ENCODE data around the gene FAM227A.
A peak's percentile ranks its signal among the peaks of the same experiment; 100 is the strongest.

FAM227A gene
- 1.0 to 1.2 reads per million in 2 donors for total RNA-seq

DNA sequence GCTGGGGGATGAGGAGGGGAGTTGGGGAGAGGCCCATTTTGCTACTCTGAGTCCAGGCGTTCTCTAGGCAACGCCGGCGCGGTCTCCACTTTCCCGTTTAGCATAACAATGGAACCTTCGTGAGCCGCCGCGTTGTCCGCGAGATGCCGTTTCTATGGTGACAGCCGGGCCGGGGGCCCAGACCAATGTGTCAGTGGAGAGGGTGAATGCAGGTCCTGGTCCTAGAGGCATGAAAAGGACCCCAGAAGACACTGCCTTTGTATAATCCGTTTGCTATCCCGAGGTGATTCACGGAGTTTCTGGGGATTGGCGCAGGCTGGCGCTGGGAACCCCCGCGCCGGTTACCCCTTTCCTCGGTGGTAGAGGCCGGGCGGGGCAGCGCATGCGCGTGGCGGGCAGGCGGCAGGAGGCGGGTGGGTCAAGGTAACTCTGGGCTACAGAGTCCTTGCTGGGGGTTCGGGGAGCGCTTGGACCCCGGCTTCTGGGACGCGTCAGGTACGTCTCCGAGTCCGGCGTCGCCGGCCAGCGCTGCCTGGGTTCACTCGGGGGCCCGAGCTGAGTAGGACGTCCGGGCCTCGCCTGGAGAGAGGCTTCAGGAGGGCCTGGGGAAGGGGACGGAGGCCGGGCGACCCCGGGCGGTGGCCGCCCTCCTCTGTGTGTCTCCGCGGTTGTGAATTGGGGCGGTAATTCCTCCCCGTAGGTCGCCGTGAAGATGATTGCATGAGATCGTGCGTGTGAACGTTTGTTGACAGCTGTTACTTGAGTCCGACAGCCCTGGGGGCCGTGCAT is at the start of gene FAM227A, which contains the start of gene CBY1:
TSS of gene FAM227A (minus strand) at position 137 of the 789 bp plus-strand sequence. CDS start 6,224 bp downstream, outside the sequence.
TSS of gene CBY1 (plus strand) at position 383 of the 789 bp plus-strand sequence. CDS start 11,417 bp downstream, outside the sequence.
- peak; percentile 72 to 82 (median 81) for DNase-seq

DNA sequence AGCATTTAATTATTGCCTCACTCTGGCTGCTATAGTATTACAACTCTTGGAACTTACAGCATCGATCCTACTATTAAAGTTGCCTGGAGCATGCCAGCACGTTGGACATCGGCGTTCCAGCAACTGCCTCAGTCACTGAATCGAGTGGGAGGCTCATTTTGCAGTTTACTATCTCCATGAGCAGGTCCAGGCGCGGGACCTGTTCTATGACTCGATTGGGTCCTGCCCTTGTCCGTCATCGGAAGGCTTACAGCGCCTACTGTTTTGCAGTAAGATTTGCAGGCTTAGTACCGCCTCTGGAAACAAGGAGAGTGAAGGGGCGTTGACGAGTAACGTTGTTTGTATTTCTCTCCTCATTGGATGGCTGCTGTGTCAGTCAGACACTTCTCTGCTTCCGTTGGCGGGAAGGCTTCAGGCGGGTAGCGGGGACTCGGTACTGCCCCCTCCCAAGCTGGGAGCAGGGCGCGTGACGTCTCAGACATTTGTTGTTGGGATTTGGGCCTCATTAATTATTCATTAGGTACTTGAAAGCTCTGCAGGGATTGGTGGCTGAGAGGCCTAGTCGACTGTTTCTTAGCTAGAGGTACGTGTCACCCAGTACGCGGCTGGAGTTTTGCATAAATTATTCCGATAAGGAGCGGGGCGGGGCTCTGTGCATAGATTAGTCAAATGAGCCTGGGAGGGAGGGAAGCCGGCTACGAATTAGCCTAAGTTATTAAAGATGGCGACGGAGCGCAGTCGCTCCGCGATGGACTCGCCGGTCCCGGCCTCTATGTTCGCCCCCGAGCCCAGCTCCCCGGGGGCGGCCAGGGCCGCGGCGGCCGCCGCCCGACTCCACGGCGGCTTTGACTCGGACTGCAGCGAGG is 49.3 kb upstream of the FAM227A start, which contains the start of gene GTPBP1:
TSS of gene GTPBP1 (plus strand) at position 710 of the 866 bp plus-strand sequence. CDS start at position 722, 12 bp downstream.
- peak; percentile 83 to 100 (median 96) for DNase-seq

DNA sequence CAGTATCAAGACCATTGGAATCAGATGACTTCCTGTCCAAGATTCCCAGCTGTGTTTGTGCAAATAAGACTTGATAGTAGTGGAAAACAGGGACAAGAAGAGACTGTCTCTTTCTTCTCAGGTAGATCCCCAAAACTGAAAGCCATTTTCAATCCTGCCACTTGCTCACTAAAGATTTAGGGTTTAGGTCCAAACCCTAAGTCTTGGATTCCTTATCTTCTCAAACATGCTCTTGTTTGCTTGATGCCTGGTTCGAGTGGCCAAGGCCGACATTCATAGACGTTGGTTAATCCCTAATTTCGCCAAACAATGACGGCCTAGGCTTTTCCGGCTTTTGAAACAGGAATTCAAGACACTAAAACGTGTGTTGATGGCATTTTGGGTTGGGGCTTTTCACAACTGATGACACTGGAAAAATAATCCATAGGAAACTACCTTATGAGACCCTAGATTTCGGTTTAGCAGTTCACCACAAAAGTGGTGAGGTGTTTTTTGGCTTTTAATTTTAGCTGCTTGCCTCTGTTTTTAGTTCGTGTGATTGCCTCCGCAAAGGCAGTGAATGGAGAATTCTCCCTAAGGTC is 48.6 kb upstream of the FAM227A start:
- DNase-seq = no peak

DNA sequence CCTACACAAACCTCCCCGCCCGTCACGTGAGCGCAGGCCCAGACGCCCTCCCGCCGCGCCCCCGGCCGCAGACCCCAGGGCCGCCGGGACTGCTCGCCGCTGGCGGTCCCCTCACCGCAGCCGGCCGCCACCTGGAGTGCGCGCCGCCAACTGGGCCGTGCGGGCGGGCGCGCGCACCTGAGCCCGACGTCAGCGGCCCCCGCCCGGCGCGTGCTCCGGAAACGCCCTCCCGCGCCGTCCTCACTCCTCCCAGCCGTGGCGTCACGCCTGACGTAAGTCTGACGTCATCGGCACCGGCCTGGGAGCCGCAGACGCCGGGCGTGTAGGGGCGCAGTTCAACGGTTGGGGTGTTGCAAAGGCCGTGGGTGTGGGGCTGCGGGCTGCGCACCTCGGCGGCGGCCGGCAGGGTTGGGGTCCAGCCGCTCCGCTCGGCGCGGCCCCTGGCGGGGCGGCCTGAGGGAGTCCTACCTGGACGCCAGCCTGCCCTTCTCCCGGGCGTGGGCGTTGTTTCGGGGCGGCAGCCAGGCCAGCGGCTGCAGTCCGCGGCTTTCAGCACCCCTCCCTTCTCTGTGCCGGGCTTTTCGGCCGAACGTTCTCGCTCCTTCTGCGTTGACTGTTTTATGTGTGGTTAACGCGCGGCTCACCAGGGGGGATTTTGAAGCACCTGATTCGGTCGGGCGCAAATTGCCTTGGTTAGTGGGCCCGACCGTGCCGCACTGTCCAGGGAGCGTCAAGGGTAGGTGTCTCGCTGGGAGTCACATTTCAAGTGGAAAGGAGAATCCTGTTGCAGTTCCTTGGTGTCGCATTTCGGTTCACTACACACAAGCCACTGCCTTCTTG is 44.8 kb upstream of the FAM227A start, which contains the start of gene JOSD1:
TSS of gene JOSD1 (minus strand) at position 155 of the 840 bp plus-strand sequence. CDS start 956 bp downstream, outside the sequence.
- DNase-seq = peak; percentile 94 to 99 (median 97)

DNA sequence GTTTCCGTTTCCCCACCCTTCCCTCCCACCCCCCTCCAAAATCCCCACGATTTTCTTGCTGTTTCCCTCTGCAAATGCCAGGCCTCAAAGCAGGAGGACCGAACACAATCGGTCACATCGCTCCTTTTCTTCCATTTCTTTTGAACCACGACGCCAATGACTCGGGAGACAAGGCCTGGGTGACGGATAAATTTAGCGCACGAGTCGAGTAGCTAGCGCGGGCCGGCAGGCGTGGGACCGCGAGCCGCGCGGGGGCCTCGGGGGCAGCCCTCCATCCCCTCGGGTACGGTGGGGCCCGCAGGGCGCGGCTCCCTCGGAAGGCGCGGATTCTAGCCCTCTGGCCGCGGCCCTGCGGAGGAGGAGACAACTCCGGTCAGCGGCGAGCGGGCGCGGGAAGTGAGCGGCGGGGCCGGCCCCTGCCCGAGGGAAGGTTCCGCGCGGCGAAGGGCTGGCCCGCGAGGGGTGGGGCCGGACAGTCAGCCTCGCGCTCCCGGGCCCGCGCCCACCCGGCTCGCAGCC is 44.1 kb upstream of the FAM227A start:
- peak in 1 of 5 experiments; percentile 60 for DNase-seq

DNA sequence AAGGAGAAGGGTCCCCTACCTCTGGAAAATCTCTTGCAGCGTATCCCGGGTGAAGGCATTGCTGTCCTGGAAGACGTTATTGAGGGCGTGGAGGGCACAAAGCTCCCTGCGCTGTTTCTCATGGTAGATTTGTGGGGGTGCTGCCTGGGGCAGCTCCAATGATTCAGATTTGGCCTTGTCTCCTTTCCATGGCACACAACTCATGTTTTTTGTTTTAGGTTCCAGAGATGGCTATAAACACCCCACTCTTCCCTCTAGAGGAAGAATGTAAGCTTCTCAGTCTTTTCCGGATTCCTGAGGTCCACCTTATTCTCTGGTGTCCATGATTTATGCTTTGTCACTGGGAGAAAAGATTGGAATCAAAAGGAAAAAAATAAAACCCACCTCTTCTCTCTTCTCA is 43.6 kb upstream of the FAM227A start:
- DNase-seq = no peak

DNA sequence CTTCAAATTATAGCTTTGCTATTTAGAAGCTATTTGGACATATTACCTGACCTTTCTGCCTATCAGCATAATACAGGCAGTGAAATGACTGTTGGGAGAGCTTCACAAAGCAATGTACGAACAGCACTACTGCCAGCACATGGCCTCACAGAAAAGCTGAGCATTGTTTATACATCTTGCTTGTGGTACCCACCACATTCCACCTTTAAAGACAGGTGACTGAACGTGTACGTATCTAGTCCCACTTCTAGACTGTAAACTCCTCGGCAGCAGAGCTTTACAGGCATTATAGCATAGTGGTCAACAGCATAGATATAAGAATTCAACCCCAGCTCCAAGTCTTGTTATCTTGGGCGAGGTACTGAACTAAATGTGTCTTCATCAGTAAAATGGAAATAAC is 43.0 kb upstream of the FAM227A start:
- DNase-seq = peak in 1 of 5 experiments; percentile 13

DNA sequence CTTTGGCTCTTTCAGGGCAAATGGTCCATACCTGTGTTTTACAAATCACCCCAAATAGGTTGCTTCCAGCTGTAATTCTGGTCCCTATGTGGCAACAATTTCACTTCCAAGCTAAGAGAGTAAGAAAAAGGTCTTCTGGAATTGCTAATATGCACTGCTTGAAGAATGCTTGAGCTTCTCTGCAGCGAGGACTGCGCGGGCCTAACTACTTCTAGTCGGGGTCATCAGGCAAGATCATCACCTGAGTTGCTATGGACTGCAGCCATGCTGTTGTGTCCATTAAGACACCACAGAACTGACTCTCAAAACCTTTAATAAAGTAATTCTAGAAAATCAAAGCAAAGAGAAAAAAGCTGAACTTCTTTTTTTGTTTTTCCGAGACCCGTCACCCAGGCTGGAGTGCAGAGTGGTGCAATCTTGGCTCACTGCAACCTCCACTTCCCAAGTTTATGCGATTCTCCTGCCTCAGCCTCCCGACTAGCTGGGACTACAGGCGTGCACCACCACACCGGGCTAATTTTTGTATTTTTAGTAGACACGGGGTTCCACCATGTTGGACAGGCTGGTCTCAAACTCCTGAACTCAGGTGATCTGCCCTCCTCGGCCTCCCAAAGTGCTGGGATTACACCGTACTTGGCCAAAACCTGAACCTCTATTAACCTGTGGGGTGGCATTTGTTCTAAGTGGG is 42.4 kb upstream of the FAM227A start:
- DNase-seq = no peak

DNA sequence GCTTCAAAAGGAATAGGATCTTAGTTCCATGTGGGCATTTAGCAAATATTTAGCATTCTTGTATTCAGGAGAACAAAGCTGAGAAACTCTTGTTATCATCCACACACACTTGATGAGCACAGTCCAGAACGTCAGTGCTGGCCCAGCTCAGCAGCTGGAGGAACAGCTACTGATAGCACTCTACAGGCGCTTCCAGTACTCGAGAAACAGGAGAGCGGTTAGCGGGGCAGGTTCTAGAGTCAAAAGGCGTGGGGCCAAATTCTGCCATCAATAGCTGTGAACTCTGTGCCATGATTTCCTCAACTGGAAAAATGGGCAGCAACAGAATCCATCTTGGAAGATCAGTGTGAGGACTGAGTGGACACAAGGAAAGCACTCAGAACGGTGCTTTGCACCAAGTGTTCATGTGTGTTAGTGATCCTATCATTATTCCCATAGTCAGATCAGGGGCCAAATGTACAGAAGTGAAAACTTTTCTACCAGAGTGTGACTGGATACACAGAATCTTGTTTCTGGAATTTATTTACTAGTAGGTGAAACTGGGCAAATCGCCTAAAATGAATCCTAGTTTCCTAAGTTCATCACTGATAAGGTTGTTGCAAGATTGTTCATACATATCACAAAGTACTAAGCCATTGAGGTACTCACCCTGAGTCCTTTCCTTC is 41.4 kb upstream of the FAM227A start:
- DNase-seq = peak in 1 of 5 experiments; percentile 13

DNA sequence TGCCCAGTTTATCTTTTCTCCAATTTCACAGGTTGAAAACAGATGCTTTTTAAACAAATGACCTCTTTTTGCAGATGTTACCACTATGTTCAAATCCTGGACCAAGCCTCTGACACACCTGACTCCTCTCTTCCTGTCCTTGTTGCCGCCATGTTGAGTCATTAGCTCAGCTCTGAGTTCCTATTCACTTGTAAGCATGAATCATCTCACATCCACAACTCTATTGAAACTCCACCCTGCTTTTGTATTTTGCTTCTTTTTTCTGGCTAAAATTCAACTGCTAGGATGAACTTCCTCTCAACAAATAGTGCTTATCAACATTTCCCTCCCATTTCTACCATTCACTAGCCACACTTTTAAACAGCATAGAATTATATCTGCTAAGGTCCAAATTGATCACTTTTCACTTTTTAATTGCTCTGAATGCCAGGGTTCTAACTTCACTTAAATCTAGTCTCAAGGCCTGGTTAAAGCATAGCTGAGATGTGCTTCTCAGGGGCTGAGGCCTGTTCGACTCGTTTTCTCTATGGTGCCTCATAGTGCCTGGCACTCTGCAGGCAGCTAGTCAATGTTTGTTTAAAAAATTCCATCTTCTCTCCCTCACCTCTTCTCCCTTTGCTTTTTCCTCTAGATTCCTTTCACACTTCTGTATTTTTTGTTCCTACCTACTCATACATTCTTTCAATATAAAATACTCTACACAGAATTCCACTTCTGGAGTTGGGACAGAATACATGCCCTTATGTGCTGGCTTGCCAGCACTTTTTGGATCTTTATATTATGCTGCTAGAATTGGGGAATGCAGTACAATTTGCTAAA is 40.6 kb upstream of the FAM227A start:
- DNase-seq = peak in 1 of 5 experiments; percentile 70

DNA sequence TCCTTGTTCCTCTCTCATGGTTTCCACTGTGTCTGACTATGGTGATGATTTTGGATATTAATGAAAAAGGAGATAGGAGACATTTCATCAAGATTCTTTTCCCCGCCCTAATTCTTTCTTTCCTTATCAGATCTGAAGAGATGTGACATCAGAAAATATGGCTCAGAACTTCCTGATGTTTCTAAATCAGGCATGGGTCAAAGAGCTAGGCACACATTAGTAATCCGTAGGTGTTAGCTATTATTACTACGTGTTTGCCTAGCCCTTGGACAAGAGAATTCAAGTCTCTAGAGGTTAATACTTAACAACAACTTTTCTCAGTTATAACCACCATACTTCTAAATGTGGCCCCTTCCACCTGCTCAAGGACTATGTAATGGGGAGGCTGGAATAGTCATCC is 38.7 kb upstream of the FAM227A start:
- DNase-seq = no peak

DNA sequence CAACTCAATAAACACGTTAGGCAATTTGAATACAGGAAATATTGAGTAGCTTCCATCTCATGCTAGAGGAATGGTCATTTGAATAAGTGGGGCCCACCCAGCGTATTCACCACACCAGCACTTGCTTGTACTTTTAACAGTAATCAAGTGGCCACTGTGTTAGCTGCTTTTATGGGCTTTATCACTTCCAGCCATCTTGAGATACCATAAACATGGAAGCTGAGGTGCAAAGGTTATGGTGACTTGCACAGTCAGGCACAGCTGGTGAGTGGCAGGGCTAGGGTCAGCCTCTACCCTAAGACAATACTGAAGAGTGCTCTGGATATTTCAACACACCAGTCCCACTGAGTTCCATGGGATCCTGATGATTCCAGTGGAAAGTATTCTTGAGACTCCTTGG is 37.9 kb upstream of the FAM227A start:
- DNase-seq = no peak

DNA sequence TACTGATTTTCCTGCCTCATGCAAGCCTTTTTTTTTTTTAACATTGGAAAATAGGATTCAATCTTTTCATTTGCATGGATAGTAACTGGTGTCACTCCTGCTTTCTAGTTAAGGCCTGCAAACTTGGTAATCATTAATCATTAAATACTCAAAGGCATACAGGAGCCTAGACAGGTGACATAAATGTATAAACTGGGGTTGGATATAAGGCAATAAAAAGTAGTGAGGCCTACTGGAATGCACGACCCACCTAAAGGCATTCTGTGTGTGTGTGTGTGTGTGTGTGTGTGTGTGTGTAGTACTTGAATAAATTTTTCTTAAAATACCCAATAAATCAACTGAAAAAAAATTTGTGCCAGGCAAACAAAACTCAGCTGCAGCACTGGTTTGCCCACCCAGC is 33.5 kb upstream of the FAM227A start:
- DNase-seq = no peak

DNA sequence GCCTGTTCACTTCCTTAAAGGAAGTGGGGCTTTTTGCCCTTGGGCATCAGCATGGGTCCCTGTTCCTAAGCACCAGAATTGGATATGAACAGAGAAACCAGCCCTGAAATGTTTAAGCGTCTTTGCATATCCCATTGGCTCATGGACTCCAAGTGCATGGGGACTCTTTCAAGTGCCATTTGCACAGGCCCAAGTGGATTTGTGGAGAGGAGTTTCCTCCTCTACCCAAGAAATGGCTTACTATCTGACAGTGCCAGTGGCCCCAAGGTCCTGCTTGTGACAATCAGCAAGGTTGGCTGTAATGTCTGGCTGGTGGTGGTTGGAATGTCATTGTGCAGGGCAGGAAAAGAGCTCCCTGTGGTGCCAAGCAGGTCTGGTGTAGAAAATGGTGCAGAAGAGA is 29.6 kb upstream of the FAM227A start:
- DNase-seq = no peak

DNA sequence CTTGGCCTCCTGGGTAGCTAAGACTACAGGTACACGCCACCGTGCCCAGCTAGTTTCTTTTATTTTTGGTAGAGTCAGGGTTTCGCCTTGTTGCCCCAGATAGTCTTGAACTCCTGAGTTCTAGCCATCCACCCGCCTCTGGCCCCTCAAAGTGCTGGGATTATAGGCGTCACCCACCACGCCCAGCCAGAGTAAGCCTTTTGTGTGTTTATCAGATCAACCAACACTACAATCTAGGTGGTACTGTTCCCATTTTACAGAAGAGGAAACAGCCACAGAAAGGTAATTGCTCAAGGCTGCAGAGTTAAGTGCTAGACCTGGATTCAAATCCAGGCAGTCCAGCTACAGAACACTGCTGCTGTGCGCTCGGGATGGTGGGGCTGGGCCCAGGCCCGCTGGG is 28.7 kb upstream of the FAM227A start:
- DNase-seq = no peak

DNA sequence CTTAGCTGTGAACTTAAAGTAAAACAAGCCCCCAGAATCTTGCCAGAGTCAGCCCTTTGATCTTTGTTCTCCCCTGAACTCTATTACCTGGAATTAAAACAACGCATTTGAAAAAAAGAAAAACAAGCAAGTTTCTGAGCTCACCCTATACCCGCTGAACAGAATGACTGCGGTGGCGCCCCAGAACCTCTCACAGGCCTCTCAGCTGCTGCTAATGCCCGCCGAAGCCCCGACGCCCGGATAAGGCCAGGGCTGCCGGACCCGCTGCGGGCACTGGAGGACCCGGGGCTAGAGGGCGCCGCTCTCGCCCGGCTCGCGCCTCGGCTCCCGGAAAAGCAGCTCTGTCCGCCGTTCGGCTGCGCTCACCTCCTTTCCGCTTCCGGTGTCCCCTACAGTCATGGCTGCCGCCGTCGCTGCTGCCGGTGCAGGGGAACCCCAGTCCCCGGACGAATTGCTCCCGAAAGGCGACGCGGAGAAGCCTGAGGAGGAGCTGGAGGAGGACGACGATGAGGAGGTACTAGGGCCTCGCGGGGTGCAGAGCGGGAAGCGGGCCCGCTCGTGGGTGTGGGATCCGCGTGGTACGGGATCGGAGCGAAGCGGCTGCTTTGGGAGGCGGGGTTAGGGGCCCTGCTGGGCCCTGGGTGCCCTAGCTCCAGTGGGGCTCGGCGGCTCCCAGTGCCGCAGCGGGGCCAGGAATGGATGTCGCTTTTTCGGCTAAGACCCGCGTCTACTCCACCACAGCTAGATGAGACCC is 25.6 kb upstream of the FAM227A start, which contains the start of gene TOMM22:
TSS of gene TOMM22 (plus strand) at position 376 of the 754 bp plus-strand sequence. CDS start at position 398, 22 bp downstream.
- peak; percentile 63 to 87 (median 78) for DNase-seq

DNA sequence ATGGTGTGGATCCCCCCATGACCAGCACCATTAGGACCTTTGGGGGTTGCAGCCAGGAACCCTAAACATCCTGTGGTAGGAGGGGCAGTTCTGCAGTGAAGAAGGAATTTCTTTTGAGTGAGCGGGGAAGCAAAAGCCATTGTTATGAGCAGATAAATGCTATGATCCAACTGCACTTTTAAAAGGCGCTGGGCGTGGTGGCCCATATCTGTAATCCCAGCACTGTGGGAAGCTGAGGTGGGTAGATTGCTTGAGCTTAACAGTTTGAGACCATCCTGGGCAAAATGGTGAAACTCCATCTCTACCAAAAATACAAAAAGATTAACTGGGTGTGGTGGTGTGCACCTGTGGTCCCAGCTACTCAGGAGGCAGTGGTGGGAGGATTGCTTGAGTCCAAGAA is 19.6 kb upstream of the FAM227A start:
- no peak for DNase-seq

DNA sequence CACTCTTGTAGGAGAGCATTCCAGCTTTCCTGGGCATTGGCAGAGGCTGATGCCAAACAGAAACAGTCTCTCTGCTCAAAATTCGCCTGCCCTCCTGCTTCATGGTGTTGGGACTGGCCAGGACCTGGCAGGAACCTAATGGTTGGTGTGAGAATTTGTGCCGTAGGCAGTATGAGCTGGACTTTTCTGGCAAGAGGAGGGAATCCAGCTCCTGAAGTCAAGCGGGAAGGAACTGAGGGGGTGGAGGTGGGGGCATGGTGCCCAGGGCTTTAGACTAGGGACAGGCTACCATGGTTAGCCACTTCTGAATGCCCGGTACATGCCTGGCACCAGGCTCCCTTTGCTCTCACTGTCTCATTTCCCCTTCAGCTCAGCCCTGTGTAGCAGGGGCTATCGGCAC is 18.7 kb upstream of the FAM227A start:
- DNase-seq = no peak

All from T-helper 2 cell (primary cell).